COLO668 (cell line): ENCODE measurements around the gene PABPN1L.

Experiments used
- DNase-seq: peaks from one replicate; lab custom pipeline; 2025; ENCODE audit not compliant: unreplicated experiment; lab: John Stamatoyannopoulos, UW

PABPN1L gene

GRCh38 chr16:88853325-88853941 is 13.0 kb downstream of the PABPN1L start:
- DNase-seq, result no peak

GRCh38 chr16:88851616-88852015 is 14.8 kb downstream of the PABPN1L start:
- no peak for DNase-seq

- no peak for DNase-seq
Observed at GRCh38 chr16:88850531-88851199, 15.8 kb downstream of the PABPN1L start.

- no peak for DNase-seq
Observed at GRCh38 chr16:88848557-88848956, 17.9 kb downstream of the PABPN1L start.

- no peak for DNase-seq
Observed at GRCh38 chr16:88847654-88848053, 18.8 kb downstream of the PABPN1L start.

- DNase-seq, result no peak
Observed at GRCh38 chr16:88846088-88846487, 20.4 kb downstream of the PABPN1L start.

GRCh38 chr16:88844419-88845036 is 21.9 kb downstream of the PABPN1L start:
- DNase-seq, result no peak

- DNase-seq, result no peak
Observed at GRCh38 chr16:88843256-88843655, 23.2 kb downstream of the PABPN1L start.

- DNase-seq, result no peak
Observed at GRCh38 chr16:88842806-88843205, 23.7 kb downstream of the PABPN1L start.

GRCh38 chr16:88842308-88842756 is 24.1 kb downstream of the PABPN1L start:
- no peak for DNase-seq

GRCh38 chr16:88841521-88842307 is 24.7 kb downstream of the PABPN1L start:
- DNase-seq, result no peak

GRCh38 chr16:88840600-88841215 is 25.8 kb downstream of the PABPN1L start:
- no peak for DNase-seq

- DNase-seq, result no peak
Observed at GRCh38 chr16:88839745-88840599, 26.5 kb downstream of the PABPN1L start.

- no peak for DNase-seq
Observed at GRCh38 chr16:88839026-88839529, 27.4 kb downstream of the PABPN1L start.

- DNase-seq, result no peak
Observed at GRCh38 chr16:88838566-88838965, 27.9 kb downstream of the PABPN1L start.

GRCh38 chr16:88837806-88838205 is 28.7 kb downstream of the PABPN1L start:
- no peak for DNase-seq

- DNase-seq, result no peak
Observed at GRCh38 chr16:88836791-88837190, 29.7 kb downstream of the PABPN1L start.

GRCh38 chr16:88835818-88836217 is 30.6 kb downstream of the PABPN1L start:
- no peak for DNase-seq

- DNase-seq, result no peak
Observed at GRCh38 chr16:88835383-88835782, 31.1 kb downstream of the PABPN1L start.

GRCh38 chr16:88834670-88835069 is 31.8 kb downstream of the PABPN1L start:
- DNase-seq, result no peak
